ENCODE measurements around the gene CD99L2. TPM values are rescaled to one million over a fixed set of nuclear protein-coding genes. Genes with fewer than 3 reads are reported as not detected.

The CD99L2 gene
- total RNA-seq, 1 donor from 2014 or later, result 49.9 TPM

- DNase-seq, result no peak
- Mint-ChIP-seq H3K4me3 (ENCODE audit: unreplicated experiment) (no peak overlapping the region), H3K27me3 (ENCODE audit: unreplicated experiment) (peaks cover 1% of the 10 kb centered on the region), H3K36me3 (ENCODE audit: unreplicated experiment) (no peaks in the 10 kb centered on the region), H3K4me1 (ENCODE audit: low read depth, unreplicated experiment) (no peaks in the 10 kb centered on the region), H3K27ac (ENCODE audit: unreplicated experiment) (no peak overlapping the region), H3K9me3 (ENCODE audit: unreplicated experiment) (no peaks in the 10 kb centered on the region)
- TF ChIP-seq CTCF (IDR thresholded peaks at IDR 0.05; ENCODE audit: partially characterized antibody, unreplicated experiment), result no peak
Measured at GRCh38 chrX:150770623-150771022, 127.8 kb downstream of the CD99L2 start.

- Mint-ChIP-seq H3K36me3 (ENCODE audit: unreplicated experiment) (no peaks in the 10 kb centered on the region), H3K9me3 (ENCODE audit: unreplicated experiment) (no peaks in the 10 kb centered on the region), H3K27ac (ENCODE audit: unreplicated experiment) (no peak overlapping the region), H3K4me3 (ENCODE audit: unreplicated experiment) (no peak overlapping the region), H3K27me3 (ENCODE audit: unreplicated experiment) (peaks cover 1% of the 10 kb centered on the region), H3K4me1 (ENCODE audit: low read depth, unreplicated experiment) (no peaks in the 10 kb centered on the region)
- no peak for DNase-seq
- no peak for TF ChIP-seq CTCF (IDR thresholded peaks at IDR 0.05; ENCODE audit: partially characterized antibody, unreplicated experiment)
Measured at GRCh38 chrX:150769408-150769807, 129.1 kb downstream of the CD99L2 start.

- Mint-ChIP-seq H3K27me3 (ENCODE audit: unreplicated experiment) (peaks cover 1% of the 10 kb centered on the region), H3K9me3 (ENCODE audit: unreplicated experiment) (no peaks in the 10 kb centered on the region), H3K4me3 (ENCODE audit: unreplicated experiment) (no peak overlapping the region)
Measured at GRCh38 chrX:150768580-150769190, 129.8 kb downstream of the CD99L2 start.

GRCh38 chrX:150768132-150768485 is 130.4 kb downstream of the CD99L2 start:
- Mint-ChIP-seq H3K36me3 (ENCODE audit: unreplicated experiment) (no peaks in the 10 kb centered on the region), H3K27me3 (ENCODE audit: unreplicated experiment) (peaks cover 1% of the 10 kb centered on the region), H3K27ac (ENCODE audit: unreplicated experiment) (no peak overlapping the region), H3K4me3 (ENCODE audit: unreplicated experiment) (no peak overlapping the region), H3K9me3 (ENCODE audit: unreplicated experiment) (no peaks in the 10 kb centered on the region), H3K4me1 (ENCODE audit: low read depth, unreplicated experiment) (no peaks in the 10 kb centered on the region)
- DNase-seq, result no peak
- TF ChIP-seq CTCF (IDR thresholded peaks at IDR 0.05; ENCODE audit: partially characterized antibody, unreplicated experiment), result no peak

More at GRCh38 chrX:150768580-150769190, 129.8 kb downstream of the CD99L2 start:
- no peak for TF ChIP-seq CTCF (IDR thresholded peaks at IDR 0.05; ENCODE audit: partially characterized antibody, unreplicated experiment)
- Mint-ChIP-seq H3K36me3 (ENCODE audit: unreplicated experiment) (no peaks in the 10 kb centered on the region), H3K4me1 (ENCODE audit: low read depth, unreplicated experiment) (no peaks in the 10 kb centered on the region), H3K27ac (ENCODE audit: unreplicated experiment) (no peak overlapping the region)
- DNase-seq, result no peak

GRCh38 chrX:150767475-150768131 is 130.9 kb downstream of the CD99L2 start:
- H3K36me3 Mint-ChIP-seq (ENCODE audit: unreplicated experiment), result no peaks in the 10 kb centered on the region

More at GRCh38 chrX:150767475-150768131, 130.9 kb downstream of the CD99L2 start:
- no peak overlapping the region for H3K4me3 Mint-ChIP-seq (ENCODE audit: unreplicated experiment)
- no peaks in the 10 kb centered on the region for H3K4me1 Mint-ChIP-seq (ENCODE audit: low read depth, unreplicated experiment)
- TF ChIP-seq CTCF (IDR thresholded peaks at IDR 0.05; ENCODE audit: partially characterized antibody, unreplicated experiment), result no peak
- no peaks in the 10 kb centered on the region for H3K9me3 Mint-ChIP-seq (ENCODE audit: unreplicated experiment)
- no peak overlapping the region for H3K27ac Mint-ChIP-seq (ENCODE audit: unreplicated experiment)
- DNase-seq, result no peak
- H3K27me3 Mint-ChIP-seq (ENCODE audit: unreplicated experiment), result peaks cover 1% of the 10 kb centered on the region

Data from glutamatergic neuron (in vitro differentiated cells).